AG09319 (cell line): ENCODE measurements around the gene GRIK3.

Experiments used
- DNase-seq: peaks from one replicate; pipeline ENCODE4 v3.0.0-alpha.2; 2010; ENCODE audit warnings: low read depth; ENCODE audit errors: extremely low read depth
- CTCF ChIP-seq: IDR thresholded peaks from 2 replicates; pipeline ENCODE4 v1.5.1; 2011; ENCODE audit warnings: low read depth, mild to moderate bottlenecking, inconsistent platforms, low read length, moderate library complexity

GRIK3 gene

GRCh38 chr1:36982709-36983108, 51.6 kb downstream of the GRIK3 start:
- no peak for TF ChIP-seq CTCF
- no peak for DNase-seq

GRCh38 chr1:36981771-36982622, 52.3 kb downstream of the GRIK3 start:
- no peak for DNase-seq
- no peak for TF ChIP-seq CTCF

GRCh38 chr1:36981126-36981525, 53.2 kb downstream of the GRIK3 start:
- no peak for TF ChIP-seq CTCF
- no peak for DNase-seq

- TF ChIP-seq CTCF, result no peak
- no peak for DNase-seq
These were observed 56.4 kb downstream of the GRIK3 start for GRCh38 chr1:36977731-36978406.

GRCh38 chr1:36975642-36976041, 58.7 kb downstream of the GRIK3 start:
- no peak for TF ChIP-seq CTCF
- no peak for DNase-seq

GRCh38 chr1:36973056-36973455, 61.3 kb downstream of the GRIK3 start:
- no peak for TF ChIP-seq CTCF
- no peak for DNase-seq
